Activated CD8-positive, alpha-beta memory T cell treated with anti-CD3 and anti-CD28 coated beads for 1 hour (primary cell): ENCODE measurements around the gene FUT1.
"Not testable (repeated sequence)": the region's sequence is repeated elsewhere in the genome, so short reads cannot be mapped to it uniquely, and the experiment has no call there.

Experiments used
- DNase-seq, 2 donors: peaks; one replicate each; pipeline ENCODE4 v3.0.0-alpha.2; 2020; ENCODE audit warnings: low read depth in 1 of 2; ENCODE audit errors: extremely low read depth in 1 of 2

FUT1 gene

GRCh38 chr19:48768994-48769713 is 16.7 kb upstream of the FUT1 start:
- no peak for DNase-seq

GRCh38 chr19:48768171-48768753 is 15.8 kb upstream of the FUT1 start:
- not testable (repeated sequence) for DNase-seq

GRCh38 chr19:48765816-48766215 is 13.4 kb upstream of the FUT1 start:
- DNase-seq = not testable (repeated sequence)

DNA sequence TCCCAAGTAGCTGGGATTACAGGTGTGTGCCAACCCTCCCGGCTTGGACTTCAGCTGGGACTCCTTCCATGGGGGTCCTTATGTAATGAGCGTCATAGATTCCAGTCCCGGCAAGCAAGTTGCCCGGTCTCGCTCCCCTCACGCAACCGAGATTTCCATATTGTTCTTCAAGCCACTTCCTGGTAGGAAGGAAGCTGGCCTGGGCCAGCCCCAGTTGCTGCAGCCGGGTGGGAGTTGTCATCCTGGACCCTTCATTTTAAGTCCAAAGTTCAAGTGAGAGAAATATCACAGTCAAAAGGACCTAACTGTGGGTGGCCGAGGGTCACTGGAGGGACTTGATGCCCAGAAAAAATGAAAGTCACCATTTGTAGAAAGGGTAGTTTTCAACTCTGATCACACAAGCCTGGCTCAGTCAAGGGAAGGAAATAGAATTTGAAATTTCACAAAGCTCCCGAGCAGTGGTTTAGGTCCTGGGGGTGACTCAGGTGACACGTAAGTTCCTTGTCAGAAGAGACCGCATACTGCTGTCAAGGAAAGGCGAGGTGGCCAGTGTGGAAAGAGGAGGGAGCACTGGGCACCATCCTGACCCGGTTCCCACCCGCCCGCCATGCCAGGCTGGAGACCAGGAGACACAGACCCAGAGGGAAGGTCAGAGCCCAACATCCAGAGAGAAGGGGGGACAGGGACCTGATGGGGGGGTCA is 8.2 kb upstream of the FUT1 start:
- no peak for DNase-seq

GRCh38 chr19:48757741-48758144 is 5.3 kb upstream of the FUT1 start:
- DNase-seq = no peak

- no peak for DNase-seq
These were observed 4.7 kb upstream of the FUT1 start for GRCh38 chr19:48757089-48757675.

DNA sequence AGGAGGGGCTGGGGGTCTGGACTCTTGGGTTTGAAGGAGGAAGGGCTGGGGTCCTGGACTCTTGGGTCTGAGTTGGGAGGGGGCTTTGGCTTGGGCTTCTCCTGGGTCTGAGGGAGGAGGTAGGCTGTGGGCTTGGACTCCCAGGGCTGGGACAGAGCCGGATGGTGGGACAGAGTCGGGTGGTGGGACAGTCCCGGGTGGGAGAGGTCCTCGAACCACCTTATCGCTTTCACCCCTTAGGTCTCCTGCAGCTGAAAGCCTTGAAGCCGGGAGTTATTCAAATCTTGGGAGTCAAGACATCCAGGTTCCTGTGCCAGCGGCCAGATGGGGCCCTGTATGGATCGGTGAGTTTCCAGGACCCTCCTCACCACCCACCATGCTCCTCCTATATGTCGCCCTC is 4.2 kb upstream of the FUT1 start:
- DNase-seq = no peak

- DNase-seq = no peak
These were observed 3.8 kb upstream of the FUT1 start for GRCh38 chr19:48756212-48756611.

GRCh38 chr19:48755787-48756186 is 3.3 kb upstream of the FUT1 start:
- DNase-seq = no peak

GRCh38 chr19:48755084-48755641 is 2.7 kb upstream of the FUT1 start, which contains the start of gene FGF21:
FGF21 (plus strand) TSS chr19:48755524; CDS start chr19:48756237, 713 bp downstream.
- no peak for DNase-seq

GRCh38 chr19:48751845-48752495 is 471 bp downstream of the FUT1 start:
- no peak for DNase-seq

DNA sequence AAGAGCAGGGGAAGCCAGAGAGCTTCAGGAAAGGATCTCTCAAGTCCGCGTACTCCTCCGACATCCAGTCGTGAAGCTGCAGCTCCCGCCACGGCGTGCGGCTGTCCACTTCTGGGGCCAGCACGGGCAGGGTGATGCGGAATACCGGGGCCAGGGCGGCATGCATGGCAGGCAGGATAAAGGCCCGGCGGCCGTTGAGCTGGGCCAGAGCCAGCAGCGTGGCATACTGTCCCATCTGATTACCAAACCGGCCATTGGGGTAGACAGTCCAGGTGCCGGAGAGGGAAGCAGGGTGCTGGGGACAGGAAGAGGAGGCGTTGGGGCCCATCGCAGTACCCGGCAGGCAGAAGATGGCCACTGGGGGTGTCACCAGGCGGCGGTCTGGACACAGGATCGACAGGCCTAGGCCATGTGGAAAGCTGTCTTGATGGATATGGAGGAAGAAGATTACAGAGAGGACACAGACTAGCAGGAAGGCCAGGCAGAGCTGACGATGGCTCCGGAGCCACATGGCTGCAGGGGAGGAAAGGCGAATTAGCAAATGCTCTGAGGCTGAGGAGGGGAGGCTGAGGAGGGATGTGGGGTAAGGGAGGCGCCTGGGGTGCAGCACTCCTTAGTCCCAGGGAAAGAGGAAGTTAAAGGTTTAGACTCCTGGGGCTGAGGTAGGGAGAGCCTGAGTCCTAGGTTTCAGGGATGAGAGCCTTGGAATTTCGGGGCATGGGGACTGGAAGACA is 1.5 kb downstream of the FUT1 start:
- no peak for DNase-seq

DNA sequence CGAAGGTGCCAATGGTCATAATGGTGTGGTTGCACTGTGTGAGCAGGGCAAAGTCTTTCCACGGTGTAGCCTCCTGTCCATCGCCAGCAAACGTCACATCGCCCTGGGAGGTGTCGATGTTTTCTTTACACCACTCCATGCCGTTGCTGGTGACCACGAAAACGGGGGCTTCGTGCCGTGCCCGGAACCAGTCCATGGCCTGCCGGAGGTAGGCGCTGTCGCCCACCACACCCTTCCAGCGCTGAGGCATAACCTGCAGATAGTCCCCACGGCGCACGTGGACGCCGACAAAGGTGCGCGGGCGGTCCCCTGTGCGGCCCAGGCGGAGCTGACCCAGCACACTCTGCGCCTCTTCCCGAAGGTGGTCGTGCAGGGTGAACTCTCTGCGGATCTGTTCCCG is 2.1 kb downstream of the FUT1 start:
- DNase-seq = no peak

DNA sequence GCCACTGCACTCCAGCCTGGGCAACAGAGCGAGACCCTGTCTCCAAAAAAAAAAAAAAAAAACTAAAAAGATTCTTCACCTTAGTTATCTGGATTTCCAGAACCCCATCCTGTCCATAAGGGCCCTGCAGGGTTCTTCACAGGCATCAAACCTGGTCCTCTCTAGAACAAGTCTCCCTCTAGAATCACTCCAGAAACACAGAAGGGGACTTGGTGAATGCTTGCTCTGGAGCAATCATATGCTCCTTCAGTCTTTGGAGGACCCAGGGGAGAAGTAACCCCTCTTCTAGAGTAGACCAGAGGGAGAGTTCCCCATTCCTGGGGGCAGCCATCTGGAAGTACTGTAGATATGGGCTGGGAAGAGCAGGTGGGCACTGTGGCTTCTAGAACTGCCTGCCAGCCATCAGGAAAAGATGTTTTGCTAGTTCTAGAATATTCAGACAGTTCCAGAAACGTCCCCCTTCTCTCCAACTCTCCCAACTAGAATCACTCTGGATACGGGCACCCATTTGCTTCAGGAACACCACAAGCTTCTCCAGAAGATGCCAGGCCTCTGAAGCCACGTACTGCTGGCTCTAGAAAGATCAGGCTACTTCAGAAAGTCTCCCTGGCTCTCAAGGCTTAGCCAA is 2.8 kb downstream of the FUT1 start:
- DNase-seq = no peak

GRCh38 chr19:48746738-48747575 is 5.5 kb downstream of the FUT1 start, which contains the start of gene IZUMO1:
IZUMO1 (minus strand) TSS chr19:48746909; CDS start chr19:48745859, 1,050 bp downstream.
- no peak for DNase-seq

GRCh38 chr19:48746110-48746509 is 6.3 kb downstream of the FUT1 start:
- DNase-seq = no peak

DNA sequence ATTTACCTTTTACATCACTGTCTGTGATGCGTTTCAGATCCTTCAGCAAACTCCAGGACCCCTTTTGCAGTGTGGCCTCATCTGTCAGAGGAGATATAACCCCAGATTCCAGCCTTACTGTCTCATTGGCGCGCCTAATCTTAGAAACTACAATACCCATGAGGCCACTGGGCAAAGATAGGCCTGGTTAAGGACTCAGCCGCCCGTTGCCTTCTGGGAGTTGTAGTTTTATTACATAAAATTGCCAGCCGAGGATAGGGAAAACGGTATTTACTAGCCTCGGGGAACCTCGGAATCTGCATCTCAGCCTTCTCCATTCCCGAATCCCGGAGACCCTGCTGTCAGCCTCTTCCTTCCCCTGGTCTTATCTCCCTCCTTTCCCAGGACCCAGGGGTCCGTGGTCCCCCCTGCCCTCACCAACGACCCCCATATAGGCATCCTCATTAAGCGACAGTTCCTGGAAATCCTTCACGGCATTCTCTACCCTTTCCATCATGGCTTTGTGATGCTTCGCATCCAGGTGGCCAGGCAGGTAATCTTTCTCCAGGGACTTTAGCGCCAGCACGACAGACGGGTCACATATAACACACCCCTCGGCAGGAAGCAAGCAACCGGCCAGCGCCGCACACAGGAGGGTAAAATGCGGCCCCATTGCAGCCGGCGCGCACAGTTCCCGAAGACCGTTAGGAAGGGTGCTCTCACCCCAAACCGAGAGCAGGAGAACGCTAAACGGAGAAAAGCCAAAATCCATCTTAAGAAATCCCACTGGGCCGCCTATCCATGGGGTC is 7.0 kb downstream of the FUT1 start:
- DNase-seq = no peak

GRCh38 chr19:48742096-48742495 is 10.3 kb downstream of the FUT1 start:
- no peak for DNase-seq
